ENCODE results near the gene ARSG. TPM values are rescaled to one million over a fixed set of nuclear protein-coding genes. Genes with fewer than 3 reads are reported as not detected.

ARSG gene
- total RNA-seq, 4 donors from 2014 or later: 2.2 to 5.5 (median 3.5) TPM

- Histone ChIP-seq H3K4me1 (no peaks in the 10 kb centered on the region), H3K4me3 (no peak overlapping the region), H3K27ac (no peak overlapping the region), H3K27me3 (no peaks in the 10 kb centered on the region), H3K36me3 (no peaks in the 10 kb centered on the region), H3K9me3 (no peaks in the 10 kb centered on the region)
- TF ChIP-seq EP300 (IDR thresholded peaks at IDR 0.05) (no peak), POLR2A (IDR thresholded peaks at IDR 0.05) (no peak), CTCF (IDR thresholded peaks at IDR 0.05) (no peak), POLR2AphosphoS5 (IDR thresholded peaks at IDR 0.05) (no peak)
- 73 to 89% methylated on average over 2 to 4 of the region's 8 CpGs for WGBS, 2 donors (ENCODE audit: low coverage in 1 of 2)
- no peak for ATAC-seq
Observed at GRCh38 chr17:68310152-68310551, 18.9 kb downstream of the ARSG start.

- no peaks in the 10 kb centered on the region for H3K27me3 ChIP-seq
- 83 to 91% methylated on average over 6 to 7 of the region's 8 CpGs for WGBS, 2 donors (ENCODE audit: low coverage in 1 of 2)
- no peak for ATAC-seq
- no peak overlapping the region for H3K27ac ChIP-seq
- TF ChIP-seq POLR2A (IDR thresholded peaks at IDR 0.05): no peak
- no peak for TF ChIP-seq EP300 (IDR thresholded peaks at IDR 0.05)
- no peak for TF ChIP-seq POLR2AphosphoS5 (IDR thresholded peaks at IDR 0.05)
- no peak for TF ChIP-seq CTCF (IDR thresholded peaks at IDR 0.05)
- no peaks in the 10 kb centered on the region for H3K9me3 ChIP-seq
- H3K36me3 ChIP-seq: no peaks in the 10 kb centered on the region
- no peak overlapping the region for H3K4me3 ChIP-seq
- no peaks in the 10 kb centered on the region for H3K4me1 ChIP-seq
Observed at GRCh38 chr17:68314916-68315535, 23.7 kb downstream of the ARSG start.

- Histone ChIP-seq H3K27ac (no peak overlapping the region), H3K9me3 (no peaks in the 10 kb centered on the region), H3K36me3 (no peaks in the 10 kb centered on the region), H3K27me3 (no peaks in the 10 kb centered on the region), H3K4me3 (no peak overlapping the region), H3K4me1 (no peaks in the 10 kb centered on the region)
- no peak for ATAC-seq
- 96 to 100% methylated on average over 4 of the region's 4 CpGs for WGBS, 2 donors (ENCODE audit: low coverage in 1 of 2)
- no peak for TF ChIP-seq POLR2A (IDR thresholded peaks at IDR 0.05)
- no peak for TF ChIP-seq CTCF (IDR thresholded peaks at IDR 0.05)
- no peak for TF ChIP-seq POLR2AphosphoS5 (IDR thresholded peaks at IDR 0.05)
- no peak for TF ChIP-seq EP300 (IDR thresholded peaks at IDR 0.05)
Observed at GRCh38 chr17:68315930-68316329, 24.6 kb downstream of the ARSG start.

- no peak overlapping the region for H3K27ac ChIP-seq
- 86 to 92% methylated on average over 5 to 6 of the region's 6 CpGs for WGBS, 2 donors (ENCODE audit: low coverage in 1 of 2)
- no peaks in the 10 kb centered on the region for H3K27me3 ChIP-seq
- no peak overlapping the region for H3K4me3 ChIP-seq
- no peak for ATAC-seq
- no peaks in the 10 kb centered on the region for H3K4me1 ChIP-seq
- H3K9me3 ChIP-seq: no peaks in the 10 kb centered on the region
- H3K36me3 ChIP-seq: no peaks in the 10 kb centered on the region
- TF ChIP-seq POLR2A (IDR thresholded peaks at IDR 0.05) (no peak), EP300 (IDR thresholded peaks at IDR 0.05) (no peak), CTCF (IDR thresholded peaks at IDR 0.05) (no peak), POLR2AphosphoS5 (IDR thresholded peaks at IDR 0.05) (no peak)
Observed at GRCh38 chr17:68317458-68317857, 26.2 kb downstream of the ARSG start.

Data from gastroesophageal sphincter (tissue), 4 donors.